ENCODE results near the gene APEH. TPM values are rescaled to one million over a fixed set of nuclear protein-coding genes. Genes with fewer than 3 reads are reported as not detected.

APEH gene
- total and polyA plus RNA-seq, 2 of the 4 experiments (the other 2 are of a cell fraction), result 89.2 to 142 TPM

DNA sequence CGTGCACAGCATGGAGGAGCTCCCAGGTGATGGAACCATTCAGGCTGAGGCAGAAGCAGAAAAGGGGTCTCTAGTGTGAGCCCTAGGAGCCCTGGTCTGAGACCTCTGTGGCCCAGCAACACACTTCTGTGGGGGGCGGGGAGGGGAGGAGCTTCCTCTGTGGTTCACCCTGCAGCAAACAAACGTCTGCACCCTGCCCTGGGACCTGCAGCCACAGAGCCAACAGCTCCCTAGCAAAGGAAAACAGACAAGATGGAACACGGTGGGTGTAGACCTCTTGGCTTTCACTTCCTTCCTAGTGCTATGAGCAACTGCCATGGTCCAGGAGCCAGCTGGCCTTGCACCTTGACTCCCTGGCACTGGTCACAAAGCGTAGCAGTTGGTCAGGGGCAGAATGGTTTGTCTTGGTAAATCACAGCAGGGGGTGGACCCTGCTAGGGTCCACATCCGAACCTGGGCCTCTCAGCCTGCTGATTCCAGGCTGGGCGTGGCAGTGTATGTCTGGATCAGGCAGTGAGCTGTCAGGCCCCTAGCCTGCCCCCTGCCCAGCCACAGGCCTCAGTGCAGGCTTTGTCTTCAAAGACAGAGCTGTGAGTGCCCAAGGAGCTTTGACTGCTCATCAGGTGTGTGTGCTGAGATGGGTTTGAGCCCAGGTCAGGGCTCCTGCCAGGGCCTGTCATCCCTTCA, 38.6 kb downstream of the APEH start:
- no peak overlapping the region for H2BK15ac ChIP-seq (ENCODE audit: low read depth, low read length)
- no peak overlapping the region for H3K23ac ChIP-seq (ENCODE audit: low read depth, low read length)
- H3K9me3 ChIP-seq (ENCODE audit: control insufficient read depth, insufficient read depth, low read length), result no peaks in the 10 kb centered on the region
- no peaks in the 10 kb centered on the region for H3K27me3 ChIP-seq (ENCODE audit: control insufficient read depth, insufficient read depth, low read length)
- no peaks in the 10 kb centered on the region; the same call in 1 of the 2 replicates for H3K9me1 ChIP-seq (ENCODE audit: insufficient read depth, low read length)
- no peak overlapping the region for H4K91ac ChIP-seq (ENCODE audit: insufficient read depth, low read depth, low read length)
- CTCF ChIA-PET, result no interaction called here
- TF ChIP-seq CEBPB (IDR thresholded peaks at IDR 0.05; ENCODE audit: low read depth, low read length), result no peak
- TF ChIP-seq CHD1 (IDR thresholded peaks at IDR 0.05; ENCODE audit: low read depth, low read length), result no peak
- no peak for TF ChIP-seq POLR2A (IDR thresholded peaks at IDR 0.05; ENCODE audit: low read depth, low read length)
- TF ChIP-seq RCOR1 (IDR thresholded peaks at IDR 0.05; ENCODE audit: insufficient replicate concordance, low read length), result no peak
- no peak for TF ChIP-seq SMC3 (IDR thresholded peaks at IDR 0.05; ENCODE audit: low read depth, low read length)
- no peak for TF ChIP-seq NFE2L2 (IDR thresholded peaks at IDR 0.05; ENCODE audit: low read depth, low read length)
- TF ChIP-seq BHLHE40 (IDR thresholded peaks at IDR 0.05; ENCODE audit: low read depth, low read length), result no peak
- no peak for TF ChIP-seq RFX5 (IDR thresholded peaks at IDR 0.05; ENCODE audit: low read depth, low read length)
- TF ChIP-seq RAD21 (IDR thresholded peaks at IDR 0.05; ENCODE audit: low read length), result no peak
- TF ChIP-seq, protein P1, sequence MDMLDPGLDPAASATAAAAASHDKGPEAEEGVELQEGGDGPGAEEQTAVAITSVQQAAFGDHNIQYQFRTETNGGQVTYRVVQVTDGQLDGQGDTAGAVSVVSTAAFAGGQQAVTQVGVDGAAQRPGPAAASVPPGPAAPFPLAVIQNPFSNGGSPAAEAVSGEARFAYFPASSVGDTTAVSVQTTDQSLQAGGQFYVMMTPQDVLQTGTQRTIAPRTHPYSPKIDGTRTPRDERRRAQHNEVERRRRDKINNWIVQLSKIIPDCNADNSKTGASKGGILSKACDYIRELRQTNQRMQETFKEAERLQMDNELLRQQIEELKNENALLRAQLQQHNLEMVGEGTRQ (IDR thresholded peaks at IDR 0.05; ENCODE audit: low read depth, low read length), result no peak
- no peak overlapping the region for H2BK20ac ChIP-seq (ENCODE audit: low read depth, low read length)
- no peak overlapping the region for H4K5ac ChIP-seq (ENCODE audit: low read depth, low read length)
- H3K4me2 ChIP-seq (ENCODE audit: low read depth, low read length), result no peak overlapping the region
- intact Hi-C loops (cut with micrococcal nuclease), result no loop called here
- no peak overlapping the region for H2AFZ ChIP-seq (replicated peaks; ENCODE audit: low read length, poor library complexity)
- dilution Hi-C loops (cut with HindIII; ENCODE audit: low sequenced_read_pairs, unreplicated experiment), result no loop called here
- H4K20me1 ChIP-seq (ENCODE audit: insufficient read depth, low read length), result no peaks in the 10 kb centered on the region; the same call in 1 of the 2 replicates
- peaks cover 14% of the 10 kb centered on the region; the same call in 1 of the 2 replicates for H3K36me3 ChIP-seq (ENCODE audit: control insufficient read depth, insufficient read depth, low read length)
- in situ Hi-C loops (cut with MboI; ENCODE audit: low sequenced_read_pairs), result no loop called here
- DNase-seq (no peak), ATAC-seq (ENCODE audit: low read depth) (no peak; the same call in none of the 2 replicates)
- peak overlapping the region; percentile 5 for H2AK9ac ChIP-seq (replicated peaks; ENCODE audit: low read depth, low read length, poor library complexity)
- no peak overlapping the region for H3K27ac ChIP-seq (ENCODE audit: insufficient read depth, low read length)
- H2AK5ac ChIP-seq (ENCODE audit: low read depth, low read length), result no peak overlapping the region
- H3K56ac ChIP-seq (ENCODE audit: extremely low read depth, insufficient read depth, low read length), result no peak overlapping the region
- no peak overlapping the region for H3K14ac ChIP-seq (replicated peaks; ENCODE audit: low read depth, low read length)
- H2BK120ac ChIP-seq (ENCODE audit: low read depth, low read length), result no peak overlapping the region
- 75% methylated on average over 3 of the region's 7 CpGs; no CpG with 5 or more reads in 1 of the 2 experiments for WGBS, 2 experiments (ENCODE audit: extremely low coverage in 2 of 2, insufficient read length in 1 of 2)
- H3K79me1 ChIP-seq (ENCODE audit: low read depth in 1 of 2, low read length in 2 of 2), result no peaks in the 10 kb centered on the region; a peak in 1 of 4 replicates
- H3K9ac ChIP-seq (ENCODE audit: low read depth, low read length), result no peak overlapping the region
- no peak overlapping the region for H3K4me3 ChIP-seq (ENCODE audit: insufficient read depth, low read depth, low read length)
- H3K4ac ChIP-seq (ENCODE audit: low read depth, low read length), result no peak overlapping the region
- no peak overlapping the region for H4K8ac ChIP-seq (ENCODE audit: low read depth in 2 of 2, low read length in 2 of 2)
- H3K4me1 ChIP-seq (ENCODE audit: control insufficient read depth, insufficient read depth, low read length), result no peaks in the 10 kb centered on the region
- H3K18ac ChIP-seq (ENCODE audit: low read depth, low read length), result no peak overlapping the region
- no TSS peak for BruUV-seq (replicated peaks)
- H2BK5ac ChIP-seq (ENCODE audit: low read depth, low read length, poor library complexity, severe bottlenecking), result no peak overlapping the region
- POLR2A ChIA-PET (ENCODE audit: unreplicated experiment), result no interaction called here
